Left ventricle myocardium inferior (tissue), 1 donor: ENCODE data around the gene MSI2. TPM values are rescaled to one million over a fixed set of nuclear protein-coding genes. Genes with fewer than 3 reads are reported as not detected.

Experiments
- DNase-seq: peaks from one replicate; pipeline ENCODE4 v3.0.0-alpha.2; 2020
- H3K27ac ChIP-seq: fragments of 200-600 bp; replicated peaks from 2 replicates; pipeline ENCODE4 v1.8.0; 2021
- H3K27me3 ChIP-seq: fragments of 200-600 bp; 2 replicates; pipeline ENCODE4 v1.8.0; 2021; ENCODE audit warnings: low read depth
- H3K36me3 ChIP-seq: fragments of 200-600 bp; 2 replicates; pipeline ENCODE4 v1.8.0; 2021
- H3K4me1 ChIP-seq: fragments of 200-600 bp; 2 replicates; pipeline ENCODE4 v1.8.0; 2021
- H3K4me3 ChIP-seq: fragments of 200-600 bp; 2 replicates; pipeline ENCODE4 v1.8.0; 2021; ENCODE audit warnings: mild to moderate bottlenecking, moderate library complexity
- H3K9me3 ChIP-seq: fragments of 200-600 bp; replicated peaks from 2 replicates; pipeline ENCODE4 v1.8.0; 2021
- CTCF ChIP-seq: fragments of 200-600 bp; IDR thresholded peaks from 2 replicates; pipeline ENCODE4 v1.8.0; 2021; ENCODE audit warnings: antibody characterized with exemption, mild to moderate bottlenecking, borderline replicate concordance
- intact Hi-C: fragments of 100-400 bp; cut with micrococcal nuclease; formaldehyde crosslinking; loops from one replicate; pipeline ENCODE4 v1.11.0; 2022
- total RNA-seq: library from RNA; stranded (reverse); fragmentation: NEBNext Ultra II Directional; extraction: Animal tissue kit (Norgen Biotek cat#: 25700); gene quantifications from one replicate; pipeline ENCODE4 v1.2.1, GENCODE V29; 2021
- donor health status: DM: no; HTN: yes; CAD: no; lungs with severe emphysema.

Gene MSI2
- total RNA-seq, 1 donor from 2014 or later = 118 TPM

DNA sequence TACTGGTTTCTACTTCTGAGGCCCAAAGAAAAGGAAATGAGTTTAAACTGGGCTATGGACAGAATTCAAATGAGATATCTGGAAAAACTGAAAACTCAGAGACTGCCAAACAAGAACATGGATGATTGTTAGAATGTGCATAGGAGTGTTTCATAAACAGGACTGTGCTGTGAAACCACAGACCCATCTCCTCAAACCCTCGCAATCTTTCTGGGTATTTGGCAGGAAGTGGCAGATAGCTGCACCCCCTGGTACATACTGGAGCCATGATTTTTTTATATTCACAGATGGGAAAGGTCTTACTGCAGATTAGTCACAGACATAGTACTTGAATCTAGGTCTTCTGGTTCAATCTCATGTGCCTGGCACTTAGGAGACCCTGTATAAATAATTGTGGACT is 343.8 kb downstream of the MSI2 start:
- DNase-seq = no peak
- Histone ChIP-seq H3K9me3 (peaks cover 6% of the 10 kb centered on the region), H3K4me3 (no peak overlapping the region), H3K4me1 (peaks cover 48% of the 10 kb centered on the region), H3K27me3 (no peaks in the 10 kb centered on the region), H3K36me3 (no peaks in the 10 kb centered on the region), H3K27ac (peak overlapping the region; percentile 38)
- intact Hi-C loops = loop anchor here (5.0 kb wide), 1 partner anchor 72 kb away; no protein-coding TSS in a partner anchor
- TF ChIP-seq CTCF = no peak

- no peak for DNase-seq
- intact Hi-C loops = loop anchor here (5.0 kb wide), 1 partner anchor 71 kb away; no protein-coding TSS in a partner anchor
- H3K27ac ChIP-seq = peak overlapping the region; percentile 38
- no peaks in the 10 kb centered on the region for H3K9me3 ChIP-seq
- H3K4me3 ChIP-seq = no peak overlapping the region
- TF ChIP-seq CTCF = no peak
- H3K4me1 ChIP-seq = peaks cover 60% of the 10 kb centered on the region
- no peaks in the 10 kb centered on the region for H3K36me3 ChIP-seq
- no peaks in the 10 kb centered on the region for H3K27me3 ChIP-seq
Measured at GRCh38 chr17:57601143-57601735, 344.9 kb downstream of the MSI2 start.

GRCh38 chr17:57602896-57603295 is 346.6 kb downstream of the MSI2 start:
- H3K27me3 ChIP-seq = no peaks in the 10 kb centered on the region
- no peak overlapping the region for H3K4me3 ChIP-seq
- no peaks in the 10 kb centered on the region for H3K9me3 ChIP-seq
- no peaks in the 10 kb centered on the region for H3K36me3 ChIP-seq
- no peak for TF ChIP-seq CTCF
- H3K27ac ChIP-seq = peak overlapping the region; percentile 88
- intact Hi-C loops = loop anchor here (5.0 kb wide), 1 partner anchor 69 kb away; no protein-coding TSS in a partner anchor
- peaks cover 59% of the 10 kb centered on the region for H3K4me1 ChIP-seq
- DNase-seq = no peak

DNA sequence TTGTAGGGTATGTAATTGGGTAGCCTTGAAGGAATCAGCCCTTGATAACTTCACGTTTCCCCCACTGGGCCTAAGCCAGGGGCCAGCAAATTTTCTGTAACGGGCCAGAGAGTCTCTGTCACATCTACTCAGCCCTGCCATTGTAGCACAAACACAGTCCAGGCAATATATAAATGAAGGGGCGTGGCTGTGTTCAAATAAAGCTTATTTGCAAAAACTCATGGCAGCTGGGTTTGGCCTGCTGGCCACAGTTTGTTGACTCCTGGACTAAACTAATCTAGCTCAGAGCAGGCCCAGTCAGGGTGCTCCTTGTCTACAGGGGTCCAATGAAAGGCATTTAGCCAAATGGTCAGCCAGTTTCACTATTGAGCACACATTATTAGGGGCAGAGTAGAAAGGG is 347.2 kb downstream of the MSI2 start:
- no peak for DNase-seq
- H3K27ac ChIP-seq = peak overlapping the region; percentile 88
- peaks cover 53% of the 10 kb centered on the region for H3K4me1 ChIP-seq
- no peak for TF ChIP-seq CTCF
- H3K27me3 ChIP-seq = no peaks in the 10 kb centered on the region
- no peaks in the 10 kb centered on the region for H3K36me3 ChIP-seq
- H3K9me3 ChIP-seq = no peaks in the 10 kb centered on the region
- H3K4me3 ChIP-seq = no peak overlapping the region
- intact Hi-C loops = loop anchor here (5.0 kb wide), 1 partner anchor 69 kb away; no protein-coding TSS in a partner anchor

DNA sequence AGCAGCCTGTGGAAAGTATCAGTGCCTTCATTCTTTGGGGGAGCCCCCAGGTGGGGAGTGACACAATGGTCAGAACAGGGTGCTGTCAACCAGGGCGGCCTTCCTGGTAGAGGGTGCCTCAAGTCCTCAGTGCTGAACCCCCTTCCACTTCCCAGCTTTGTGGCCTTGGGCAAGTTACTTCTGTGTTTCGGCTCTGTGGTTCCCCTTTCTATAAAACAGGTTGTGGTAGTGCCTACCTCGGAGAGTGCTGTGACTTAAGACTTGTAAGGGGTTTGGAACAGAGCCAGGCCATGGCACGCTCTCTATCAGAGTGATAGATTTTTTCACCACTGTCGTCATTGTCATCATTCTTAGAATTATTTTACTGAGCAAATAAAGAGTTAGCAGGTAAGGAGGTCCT is 347.7 kb downstream of the MSI2 start:
- Histone ChIP-seq H3K4me3 (no peak overlapping the region), H3K9me3 (no peaks in the 10 kb centered on the region), H3K27ac (peak overlapping the region; percentile 88), H3K36me3 (no peaks in the 10 kb centered on the region), H3K27me3 (no peaks in the 10 kb centered on the region), H3K4me1 (peaks cover 48% of the 10 kb centered on the region)
- DNase-seq = no peak
- intact Hi-C loops = loop anchor here (5.0 kb wide), 1 partner anchor 68 kb away; no protein-coding TSS in a partner anchor
- TF ChIP-seq CTCF = no peak
